GM18909 (cell line): ENCODE results near the gene BMP6.

Experiments used
- ATAC-seq: cut with Tn5 transposase; IDR thresholded peaks from one replicate; pipeline ENCODE4 v1.9.1; 2021; ENCODE audit warnings: mild to moderate bottlenecking; ENCODE audit not compliant: unreplicated experiment, poor library complexity

Gene BMP6

DNA sequence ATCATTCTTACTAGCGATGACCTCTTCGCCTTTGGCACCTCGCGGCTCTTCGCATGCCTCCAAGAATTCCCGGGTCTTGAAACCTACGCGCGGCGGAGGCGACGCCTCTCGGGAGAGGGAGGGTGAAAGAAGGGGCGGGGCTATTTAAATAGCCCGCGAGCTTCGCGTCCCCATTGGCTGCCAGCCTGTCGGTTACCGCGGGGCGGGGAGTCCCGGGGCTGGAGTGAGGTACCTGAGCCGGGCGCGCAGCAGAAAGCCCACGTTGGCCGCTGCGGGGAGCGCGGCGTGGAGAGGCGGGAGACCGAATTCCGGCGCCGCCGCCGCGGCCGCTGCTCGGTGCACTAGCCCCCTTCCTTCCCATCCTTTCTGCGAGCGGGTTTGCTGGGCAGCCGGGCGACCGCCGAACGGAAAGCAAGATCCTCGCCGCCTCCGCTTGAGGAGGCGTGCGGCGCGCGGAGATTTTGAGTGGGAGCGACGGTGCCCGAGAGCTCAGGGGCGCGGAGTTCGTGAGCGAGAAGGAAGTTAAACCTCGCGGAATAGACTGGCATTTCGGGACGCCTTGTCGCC lies at the start of gene BMP6:
Gene BMP6, plus strand, starts transcription at position 251 of the 567 bp plus-strand sequence. CDS start 857 bp downstream, outside the sequence.
- peak; percentile 78 for ATAC-seq

- no peak for ATAC-seq
Measured at GRCh38 chr6:7677229-7677628, 48.7 kb upstream of the BMP6 start.

DNA sequence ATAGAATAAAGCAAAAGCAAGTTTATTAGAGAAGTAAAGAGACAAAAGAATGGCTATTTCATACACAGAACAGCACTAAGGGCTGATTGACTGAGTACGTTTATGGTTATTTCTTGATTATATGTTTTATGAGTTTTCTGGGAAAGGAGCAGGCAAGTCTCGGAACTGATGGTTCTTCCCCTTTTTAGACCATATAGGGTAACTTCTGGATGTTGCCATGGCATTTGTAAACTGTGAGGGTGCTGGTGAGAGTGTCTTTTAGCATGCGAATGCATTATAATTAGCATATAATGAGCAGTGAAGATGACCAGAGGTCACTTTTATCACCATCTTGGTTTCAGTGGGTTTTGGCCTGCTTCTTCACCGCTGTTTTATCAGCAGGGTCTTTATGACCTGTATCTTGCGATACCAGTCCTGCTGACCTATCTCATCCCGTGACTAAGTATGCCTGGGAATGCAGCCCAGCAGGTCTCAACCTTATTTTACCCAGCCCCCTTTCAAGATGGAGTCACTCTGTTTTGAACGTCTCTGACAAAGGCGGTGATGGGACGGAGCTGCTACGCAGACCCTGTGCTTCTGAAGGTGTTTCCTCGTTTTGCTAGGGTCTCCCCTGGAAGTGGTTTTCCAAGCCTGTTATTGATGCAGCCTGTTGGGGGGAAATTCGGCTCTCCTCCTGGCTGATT lies 45.4 kb upstream of the BMP6 start:
- ATAC-seq: no peak

DNA sequence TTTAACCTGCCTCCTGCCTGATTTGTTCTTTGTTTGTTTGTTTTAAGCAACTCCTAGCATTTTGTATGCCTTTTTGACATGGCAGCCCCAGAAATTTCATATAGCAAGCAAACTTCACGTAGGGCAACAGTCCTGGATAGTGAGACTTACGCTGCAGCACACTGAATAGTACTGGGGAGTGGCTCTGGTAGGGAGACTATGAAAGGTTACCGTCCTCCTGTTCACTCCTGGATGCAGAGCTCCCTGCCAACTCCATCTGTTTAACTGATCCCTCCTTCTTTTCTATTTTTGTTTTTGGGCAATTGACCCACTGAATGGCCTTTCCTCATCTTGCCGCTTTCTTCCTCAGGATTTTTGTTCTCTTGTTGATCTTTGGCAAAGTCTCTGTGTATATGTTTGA lies 44.5 kb upstream of the BMP6 start:
- ATAC-seq: no peak

DNA sequence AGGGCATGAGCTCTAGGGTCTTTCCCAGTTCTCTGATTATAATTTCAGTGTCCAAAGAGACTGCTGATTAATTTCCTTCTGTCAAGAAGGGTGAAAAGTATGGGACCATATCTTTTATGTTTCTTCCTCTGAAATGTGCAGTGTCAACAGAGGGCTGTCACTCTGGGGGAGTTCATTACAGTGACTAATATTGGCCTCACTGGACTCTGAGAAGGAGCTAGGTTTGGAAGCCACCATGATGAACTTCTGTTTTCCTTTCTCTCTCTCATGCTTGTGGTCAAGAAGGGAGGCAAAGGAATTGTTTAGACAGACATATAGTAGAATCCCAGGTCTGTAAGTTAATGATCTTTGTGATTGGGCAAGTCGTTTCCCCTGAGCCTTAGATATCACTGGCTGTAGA lies 41.8 kb upstream of the BMP6 start:
- ATAC-seq: no peak

- no peak for ATAC-seq
Measured at GRCh38 chr6:7684843-7685242, 41.1 kb upstream of the BMP6 start.

DNA sequence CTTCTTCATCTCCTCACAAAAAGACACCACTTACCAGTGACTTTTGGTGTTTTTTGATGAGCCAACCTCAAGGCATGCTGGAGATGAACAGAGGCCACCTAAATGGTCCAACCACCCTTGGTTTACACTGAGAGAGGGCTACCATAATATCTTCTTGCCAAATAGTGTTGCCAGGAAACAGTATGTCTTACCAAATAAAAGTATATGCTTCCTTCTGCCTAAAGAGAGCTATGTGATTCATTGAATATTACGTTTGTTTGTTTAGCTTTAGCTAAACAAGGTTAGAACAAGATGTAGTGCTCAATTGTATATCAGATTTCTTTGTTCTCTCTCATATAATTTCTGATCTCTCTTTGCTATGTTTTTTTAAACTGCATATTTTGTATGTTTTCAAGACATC lies 40.6 kb upstream of the BMP6 start:
- ATAC-seq: no peak

GRCh38 chr6:7687145-7688111 lies 38.5 kb upstream of the BMP6 start:
- ATAC-seq: no peak

- no peak for ATAC-seq
Measured at GRCh38 chr6:7691021-7691420, 34.9 kb upstream of the BMP6 start.

DNA sequence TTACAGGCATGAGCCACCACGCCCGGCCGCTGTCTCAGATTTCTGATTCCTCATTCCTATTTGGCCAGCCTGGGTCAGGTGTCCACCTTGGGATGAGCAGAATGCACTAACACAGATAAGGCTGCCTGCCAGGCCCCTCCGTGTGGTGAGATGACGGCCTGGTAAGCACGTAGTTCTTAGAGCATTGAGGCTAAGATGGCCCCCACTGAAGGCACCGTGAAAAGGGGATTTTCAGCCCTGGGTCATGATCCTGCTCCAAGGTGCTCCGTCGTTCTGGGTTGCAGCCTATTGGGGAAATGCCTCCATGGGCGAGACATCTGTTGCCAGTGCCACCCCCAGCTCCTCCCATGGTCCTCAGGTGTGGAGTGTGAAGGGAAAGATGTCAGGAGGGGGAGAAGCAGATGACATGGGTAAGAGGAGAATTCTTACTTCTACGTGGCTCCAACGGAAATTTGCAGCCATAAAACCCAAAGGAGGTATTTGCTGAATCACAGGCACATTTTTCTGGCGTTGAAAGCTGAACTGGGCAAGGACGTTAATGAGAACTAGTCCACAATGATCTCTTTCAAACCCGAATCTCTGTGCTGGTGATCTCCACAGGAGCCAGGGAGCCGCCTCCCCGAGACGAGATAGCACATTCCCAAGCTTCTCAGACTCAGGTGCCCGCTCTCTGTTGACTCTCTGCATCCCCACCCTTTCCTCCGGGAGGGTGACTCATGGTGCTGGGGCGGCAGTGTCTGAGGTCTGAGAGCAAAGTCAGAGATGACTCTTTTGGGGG lies 34.0 kb upstream of the BMP6 start:
- ATAC-seq: no peak

DNA sequence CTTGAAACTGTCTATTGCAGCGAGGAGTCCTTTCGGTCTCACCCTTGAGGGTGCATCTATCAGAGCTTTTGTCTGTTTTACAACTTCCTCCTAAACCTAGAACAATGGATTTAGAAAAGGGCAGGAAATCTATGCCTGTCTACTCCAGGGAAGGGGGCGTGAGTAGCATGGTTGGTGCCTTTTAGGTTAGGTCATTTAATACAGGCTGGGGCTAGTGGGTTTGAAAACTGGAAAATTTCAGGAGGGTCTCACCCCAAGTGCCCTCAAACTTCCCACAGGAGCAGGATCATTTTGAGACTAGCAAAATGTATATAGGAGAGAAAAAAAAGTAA lies 33.5 kb upstream of the BMP6 start:
- no peak for ATAC-seq

GRCh38 chr6:7693827-7694226 lies 32.1 kb upstream of the BMP6 start:
- ATAC-seq: no peak

- no peak for ATAC-seq
Measured at GRCh38 chr6:7696061-7696460, 29.8 kb upstream of the BMP6 start.

DNA sequence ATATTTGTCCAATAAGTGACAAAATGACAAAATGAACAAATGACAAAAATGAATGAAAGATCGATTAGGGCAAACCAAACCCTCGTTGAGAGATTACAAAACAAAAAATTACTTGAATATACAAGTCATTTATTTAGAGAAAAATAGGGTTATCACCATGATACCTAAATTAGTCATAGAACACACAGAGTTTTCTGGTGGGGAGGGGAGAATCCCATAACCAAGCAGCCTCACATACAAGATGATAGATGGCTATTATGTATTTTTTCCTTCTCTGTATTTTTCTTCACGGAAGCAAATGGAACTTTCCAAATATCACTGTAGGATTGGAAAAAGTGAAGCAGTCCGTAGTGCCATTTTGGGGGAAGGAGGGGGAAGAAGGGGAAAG lies 28.5 kb upstream of the BMP6 start:
- ATAC-seq: no peak

DNA sequence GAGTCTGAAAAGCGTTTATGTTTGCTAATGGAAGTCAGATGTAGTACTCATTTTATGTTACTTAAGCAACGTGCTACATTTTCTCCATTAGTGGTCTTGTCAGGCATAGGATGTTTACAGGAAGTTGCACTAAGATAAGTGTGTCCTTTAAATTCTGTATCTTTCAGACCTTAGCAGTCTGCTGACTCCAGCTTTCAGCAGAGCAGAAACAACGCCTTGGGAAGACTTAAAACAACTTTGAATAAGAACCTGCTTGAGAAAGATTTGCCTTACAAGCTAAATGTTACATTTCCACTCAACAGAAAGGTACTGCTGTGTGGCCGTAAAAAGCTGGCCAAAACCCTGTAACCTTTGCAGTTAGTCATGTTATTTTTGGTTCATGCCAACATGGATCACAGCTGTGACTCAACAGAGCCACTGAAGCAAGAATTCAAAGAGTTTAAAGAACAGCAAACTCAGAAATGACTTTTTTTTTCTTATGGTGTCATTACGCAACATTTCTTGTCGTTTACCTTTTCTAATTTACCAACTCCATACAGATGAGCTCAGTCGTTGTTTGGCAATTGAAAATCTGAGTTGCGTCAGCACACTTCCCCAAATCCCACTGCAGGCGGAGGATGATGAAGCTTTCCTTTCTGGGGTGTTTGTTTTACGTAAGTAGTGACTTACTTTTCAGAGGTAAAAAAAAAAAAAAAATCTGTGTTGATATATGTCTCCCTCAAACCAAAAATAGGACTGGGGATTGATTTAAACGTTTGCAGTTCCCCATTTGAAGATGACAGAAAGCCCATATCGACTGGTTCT lies 27.9 kb upstream of the BMP6 start:
- no peak for ATAC-seq

DNA sequence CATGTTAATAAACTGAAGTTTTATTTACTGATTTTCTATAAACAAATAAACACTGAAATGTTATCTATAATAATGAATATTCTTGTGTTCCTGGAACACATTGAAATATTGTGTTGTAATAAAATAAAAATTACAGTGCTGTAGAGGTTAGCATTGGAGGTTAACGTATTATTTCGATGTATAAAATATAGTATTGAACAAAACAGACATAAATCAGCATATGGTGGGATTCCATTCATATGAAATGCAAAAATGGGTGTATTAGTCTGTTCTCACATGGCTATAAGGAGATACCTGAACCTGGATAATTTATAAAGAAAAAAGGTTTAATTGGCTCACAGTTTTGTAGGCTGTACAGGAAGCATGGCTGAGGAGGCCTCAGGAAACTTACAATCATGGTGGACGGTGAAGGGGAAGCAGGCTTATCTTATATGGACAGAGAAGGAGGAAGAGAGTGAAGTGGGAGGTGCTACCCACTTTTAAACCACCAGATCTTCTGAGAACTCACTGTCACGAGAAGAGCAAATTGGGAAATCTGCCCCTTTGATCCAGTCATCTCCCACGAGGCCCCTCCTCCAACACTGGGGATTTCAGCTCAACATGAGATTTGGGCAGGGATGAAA lies 24.6 kb upstream of the BMP6 start:
- ATAC-seq: no peak

DNA sequence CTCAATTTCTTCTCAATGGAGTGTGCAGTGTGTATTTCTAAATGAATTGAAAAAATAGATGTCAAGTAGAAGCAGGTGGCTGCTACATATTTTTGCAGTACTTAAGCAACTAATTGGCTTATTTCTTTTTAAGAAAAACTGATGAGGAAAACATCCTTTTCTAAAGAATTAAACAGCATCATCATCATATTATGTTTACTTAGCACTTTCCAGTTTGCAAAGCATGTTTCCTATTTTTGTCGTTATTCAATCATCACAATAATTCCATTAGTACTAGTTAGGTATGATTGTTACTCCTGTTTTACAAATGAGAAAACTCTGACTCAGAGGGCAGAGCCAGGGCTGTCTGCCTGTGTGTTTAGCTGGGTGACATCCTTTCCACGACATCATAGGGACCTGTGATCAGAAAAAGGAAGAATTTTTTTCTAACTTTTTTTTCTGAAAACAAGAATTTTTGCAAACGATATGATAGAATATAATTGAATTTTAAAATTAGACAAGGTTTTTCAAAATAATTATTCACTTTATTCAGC lies 22.7 kb upstream of the BMP6 start:
- no peak for ATAC-seq

GRCh38 chr6:7705483-7705882 lies 20.4 kb upstream of the BMP6 start:
- ATAC-seq: no peak

- no peak for ATAC-seq
Measured at GRCh38 chr6:7706269-7706668, 19.6 kb upstream of the BMP6 start.
